B cell (primary cell): ENCODE data around the gene SHC4.

Experiments used
- EZH2 ChIP-seq: IDR thresholded peaks from 2 replicates; pipeline ENCODE4 v1.6.1; 2012; ENCODE audit warnings: borderline replicate concordance, low read depth, mild to moderate bottlenecking, moderate library complexity, low read length; ENCODE audit not compliant: insufficient read depth, poor library complexity, severe bottlenecking
- TF ChIP-seq, protein P1 (sequence below): fragments of 200-600 bp; IDR thresholded peaks from one replicate; pipeline ENCODE4 v1.8.0; 2022; ENCODE audit warnings: antibody characterized with exemption, mild to moderate bottlenecking

- TF ChIP-seq, protein P1, sequence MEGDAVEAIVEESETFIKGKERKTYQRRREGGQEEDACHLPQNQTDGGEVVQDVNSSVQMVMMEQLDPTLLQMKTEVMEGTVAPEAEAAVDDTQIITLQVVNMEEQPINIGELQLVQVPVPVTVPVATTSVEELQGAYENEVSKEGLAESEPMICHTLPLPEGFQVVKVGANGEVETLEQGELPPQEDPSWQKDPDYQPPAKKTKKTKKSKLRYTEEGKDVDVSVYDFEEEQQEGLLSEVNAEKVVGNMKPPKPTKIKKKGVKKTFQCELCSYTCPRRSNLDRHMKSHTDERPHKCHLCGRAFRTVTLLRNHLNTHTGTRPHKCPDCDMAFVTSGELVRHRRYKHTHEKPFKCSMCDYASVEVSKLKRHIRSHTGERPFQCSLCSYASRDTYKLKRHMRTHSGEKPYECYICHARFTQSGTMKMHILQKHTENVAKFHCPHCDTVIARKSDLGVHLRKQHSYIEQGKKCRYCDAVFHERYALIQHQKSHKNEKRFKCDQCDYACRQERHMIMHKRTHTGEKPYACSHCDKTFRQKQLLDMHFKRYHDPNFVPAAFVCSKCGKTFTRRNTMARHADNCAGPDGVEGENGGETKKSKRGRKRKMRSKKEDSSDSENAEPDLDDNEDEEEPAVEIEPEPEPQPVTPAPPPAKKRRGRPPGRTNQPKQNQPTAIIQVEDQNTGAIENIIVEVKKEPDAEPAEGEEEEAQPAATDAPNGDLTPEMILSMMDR: no peak
- no peak for TF ChIP-seq EZH2
These were observed 105.3 kb downstream of the SHC4 start for GRCh38 chr15:48858401-48858800.
